AG09309 (cell line): ENCODE measurements around the gene KRT16.
A peak's percentile ranks its signal among the peaks of the same experiment; 100 is the strongest.
"Not testable (repeated sequence)": the region's sequence is repeated elsewhere in the genome, so short reads cannot be mapped to it uniquely, and the experiment has no call there.

Experiments
- DNase-seq: peaks from one replicate; pipeline ENCODE4 v3.0.0-alpha.2; 2010; ENCODE audit warnings: low read depth
- H3K4me3 ChIP-seq: 2 replicates; pipeline ENCODE4 v1.5.1; 2011; ENCODE audit warnings: mild to moderate bottlenecking, low read depth, low read length, moderate library complexity; ENCODE audit not compliant: control insufficient read depth
- CTCF ChIP-seq: IDR thresholded peaks from 2 replicates; pipeline ENCODE4 v1.5.1; 2011; ENCODE audit warnings: mild to moderate bottlenecking, low read depth, low read length, inconsistent platforms; ENCODE audit not compliant: insufficient read depth, control insufficient read depth; ENCODE audit errors: missing control alignments

The KRT16 gene

GRCh38 chr17:41614098-41614497 lies 1.5 kb upstream of the KRT16 start:
- no peak overlapping the region for H3K4me3 ChIP-seq
- DNase-seq, result no peak
- TF ChIP-seq CTCF, result no peak

GRCh38 chr17:41613277-41614082 lies 913 bp upstream of the KRT16 start:
- no peak overlapping the region for H3K4me3 ChIP-seq
- TF ChIP-seq CTCF, result no peak
- no peak for DNase-seq

- no peak overlapping the region for H3K4me3 ChIP-seq
- no peak for TF ChIP-seq CTCF
- no peak for DNase-seq
These were observed 1.5 kb downstream of the KRT16 start for GRCh38 chr17:41610965-41611640.

GRCh38 chr17:41610061-41610517 lies 2.5 kb downstream of the KRT16 start:
- TF ChIP-seq CTCF, result peak; percentile 47
- H3K4me3 ChIP-seq, DNase-seq: not testable (repeated sequence)

- DNase-seq, H3K4me3 ChIP-seq: not testable (repeated sequence)
These were observed 5.6 kb downstream of the KRT16 start for GRCh38 chr17:41606930-41607329.

- TF ChIP-seq CTCF, result peak; percentile 7
- DNase-seq, result no peak
- H3K4me3 ChIP-seq, result no peak overlapping the region
These were observed 10.0 kb downstream of the KRT16 start for GRCh38 chr17:41602524-41602923.

GRCh38 chr17:41600318-41600717 lies 12.2 kb downstream of the KRT16 start:
- TF ChIP-seq CTCF, result no peak
- H3K4me3 ChIP-seq, result no peak overlapping the region
- no peak for DNase-seq
